GM18519 (cell line): ENCODE data around the gene USP22.

Experiments used
- ATAC-seq: cut with Tn5 transposase; IDR thresholded peaks from one replicate; pipeline ENCODE4 v1.9.1; 2021; ENCODE audit warnings: mild to moderate bottlenecking, moderate library complexity; ENCODE audit not compliant: unreplicated experiment, low FRiP score

The USP22 gene

DNA sequence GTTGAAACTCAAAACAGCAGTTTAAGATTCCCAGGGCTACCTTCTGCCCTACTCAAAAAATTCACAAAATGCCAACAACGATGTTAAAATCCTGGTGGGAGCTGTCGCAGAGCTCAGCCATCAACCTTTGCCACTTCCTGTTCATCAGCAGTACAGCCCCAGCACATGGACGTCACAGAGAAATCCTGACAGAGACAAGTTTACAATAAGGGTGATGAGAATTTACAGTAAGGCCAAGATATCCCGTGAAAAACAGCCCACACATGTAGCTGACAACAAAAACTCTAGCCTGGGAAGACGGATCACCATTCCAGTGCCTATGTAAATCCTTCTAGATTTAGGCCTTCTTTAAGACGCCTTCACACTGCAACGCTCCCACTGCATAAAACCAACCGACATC is 18.8 kb downstream of the USP22 start:
- ATAC-seq: no peak

DNA sequence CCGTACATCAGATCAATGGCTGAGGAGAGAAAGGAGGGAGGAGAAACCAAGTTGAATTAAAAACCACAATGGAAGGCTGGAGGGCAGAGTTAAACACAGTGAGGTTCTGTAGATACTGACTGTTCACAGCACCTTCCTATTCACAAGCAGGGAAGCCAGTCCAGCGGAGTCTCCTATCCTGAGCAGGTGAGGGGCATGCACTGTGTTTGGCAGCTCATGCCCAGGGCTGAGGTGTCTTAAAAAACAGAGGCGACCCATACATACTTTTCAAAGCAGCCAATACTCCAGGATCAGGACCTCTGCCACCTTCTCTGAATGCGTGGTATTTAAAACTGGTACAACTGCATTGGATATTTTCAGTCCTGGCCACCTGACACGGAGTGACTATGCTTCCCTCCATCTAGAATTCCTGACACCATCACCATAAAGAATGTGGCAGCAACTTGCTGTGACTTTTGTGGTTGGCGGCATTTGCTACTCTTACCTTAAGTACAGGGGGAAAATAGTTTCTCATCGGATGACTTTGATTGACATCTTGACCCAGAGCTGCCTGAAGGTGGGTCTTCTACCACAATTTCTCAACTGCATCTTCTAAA is 21.5 kb downstream of the USP22 start:
- ATAC-seq: no peak

DNA sequence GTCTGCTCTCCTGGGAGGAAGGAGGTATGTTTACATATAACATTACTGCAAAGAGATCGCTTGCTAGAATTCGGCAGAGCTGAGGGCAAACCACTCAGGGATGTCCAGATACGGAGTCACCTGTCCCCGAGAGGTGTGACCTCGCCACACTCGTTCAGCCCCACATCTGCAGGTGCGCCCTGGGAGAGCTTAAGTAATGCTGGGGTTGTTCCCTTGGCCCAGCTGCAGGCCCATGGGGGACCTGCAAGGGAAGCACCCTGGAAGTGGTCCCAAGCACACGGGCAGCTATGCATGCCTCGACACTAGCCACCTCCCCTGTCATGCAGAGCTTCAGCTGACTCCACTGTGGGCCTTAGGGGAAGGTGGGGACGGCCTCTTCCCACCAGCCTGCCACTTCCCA is 22.2 kb downstream of the USP22 start:
- no peak for ATAC-seq

DNA sequence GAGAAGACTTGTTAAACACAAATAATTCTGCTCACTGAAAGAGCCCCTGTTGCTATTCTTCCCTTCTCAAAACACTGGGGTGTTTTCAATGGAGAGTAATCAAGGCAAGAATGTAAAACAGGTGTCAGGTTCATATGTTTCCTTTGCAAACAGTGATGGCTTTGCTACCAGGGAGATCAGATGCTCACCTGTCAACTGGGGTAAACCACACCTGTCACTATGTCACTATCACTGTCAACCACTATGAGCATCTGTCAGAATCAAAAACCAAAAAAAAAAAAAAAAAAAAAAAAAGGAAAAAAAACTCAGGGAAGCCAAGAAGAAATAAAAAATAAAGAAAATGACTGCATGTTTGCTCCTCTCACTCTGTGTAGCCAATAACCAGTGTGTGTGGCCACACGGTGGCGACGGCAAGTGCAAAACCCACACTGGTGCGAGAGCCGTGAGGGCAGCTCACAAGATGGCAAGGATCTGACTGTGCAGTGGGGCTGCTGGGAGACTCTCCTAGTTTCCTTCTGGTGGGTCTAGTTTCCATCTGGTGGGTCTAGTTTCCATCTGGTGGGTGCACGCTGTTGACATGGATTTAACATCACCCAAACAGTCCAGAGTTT is 22.7 kb downstream of the USP22 start:
- peak; percentile 56 for ATAC-seq

DNA sequence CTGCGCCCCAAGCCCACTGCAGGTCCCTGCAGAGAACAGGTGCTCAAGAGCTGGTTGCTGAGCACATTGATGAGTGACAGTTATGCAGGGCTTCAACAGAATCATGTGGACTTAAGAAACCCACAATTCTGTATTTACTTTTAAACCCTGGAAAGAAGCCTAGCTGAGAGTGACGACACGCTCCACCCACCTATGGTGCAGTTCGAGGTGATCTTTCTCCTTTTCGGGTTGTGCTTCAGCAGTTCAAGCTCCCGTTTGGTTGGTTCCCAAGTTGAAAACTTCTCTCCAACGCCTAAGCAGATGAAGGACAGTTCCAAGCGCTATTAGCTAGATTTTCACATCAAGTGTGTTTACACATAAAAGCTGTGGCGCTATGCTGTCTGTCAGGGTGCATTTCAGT is 23.9 kb downstream of the USP22 start:
- ATAC-seq: no peak

DNA sequence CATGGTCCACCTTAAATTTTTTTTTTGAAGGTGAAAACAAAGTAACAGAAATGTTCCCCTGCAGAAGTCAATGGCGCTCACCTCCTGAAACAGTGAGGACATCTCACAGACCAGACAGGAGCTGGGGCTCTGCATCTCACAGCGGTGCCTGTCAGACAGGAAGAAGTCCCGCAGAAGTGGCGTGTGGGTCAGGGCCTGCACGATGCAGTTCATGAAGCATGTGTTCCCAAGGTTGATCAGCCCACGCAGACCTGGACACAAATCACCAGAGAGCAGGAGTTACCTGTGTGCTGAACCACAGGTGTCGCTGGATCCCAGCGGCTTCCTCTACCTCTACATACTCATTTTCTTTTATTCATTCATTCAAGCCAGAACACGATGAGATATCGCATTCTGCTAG is 24.9 kb downstream of the USP22 start:
- no peak for ATAC-seq

DNA sequence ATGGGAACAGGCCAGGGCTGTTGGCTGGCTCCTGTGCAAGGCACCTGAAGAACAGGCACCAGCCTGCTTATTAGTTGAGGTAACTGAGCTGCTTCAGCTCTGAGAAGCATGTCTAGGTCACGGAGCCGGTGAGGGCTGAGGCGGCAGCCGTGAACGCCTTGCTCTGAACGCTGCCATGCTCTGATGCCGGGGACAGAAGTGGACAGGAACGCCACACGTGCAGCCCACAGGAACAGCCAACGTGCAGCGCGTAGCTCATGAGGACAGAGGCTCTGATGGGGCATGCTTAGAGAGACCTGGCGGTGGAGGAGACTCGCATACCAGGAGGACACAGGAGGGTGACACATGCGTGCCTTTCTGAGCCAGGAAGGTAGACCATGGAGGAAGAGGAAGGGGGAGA is 25.6 kb downstream of the USP22 start:
- ATAC-seq: no peak

DNA sequence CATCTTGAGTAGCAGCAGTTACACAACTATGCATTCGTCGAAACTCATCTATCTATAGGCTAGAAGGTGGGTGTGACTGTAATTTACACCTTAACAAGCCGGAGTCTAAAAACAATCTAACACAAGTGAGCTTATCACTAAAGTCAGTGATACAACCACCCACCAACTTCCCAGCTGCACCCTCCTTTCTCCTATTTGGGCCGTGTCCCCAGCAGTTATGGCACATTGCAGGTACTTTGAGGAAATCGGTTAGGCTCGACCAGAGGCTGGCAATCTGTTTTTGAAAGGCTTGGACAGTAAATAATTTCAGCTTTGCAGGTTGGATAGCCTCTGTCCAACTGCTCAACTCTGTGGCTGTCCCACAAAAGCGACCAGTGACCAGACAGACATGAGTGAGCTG is 26.0 kb downstream of the USP22 start:
- ATAC-seq: no peak

DNA sequence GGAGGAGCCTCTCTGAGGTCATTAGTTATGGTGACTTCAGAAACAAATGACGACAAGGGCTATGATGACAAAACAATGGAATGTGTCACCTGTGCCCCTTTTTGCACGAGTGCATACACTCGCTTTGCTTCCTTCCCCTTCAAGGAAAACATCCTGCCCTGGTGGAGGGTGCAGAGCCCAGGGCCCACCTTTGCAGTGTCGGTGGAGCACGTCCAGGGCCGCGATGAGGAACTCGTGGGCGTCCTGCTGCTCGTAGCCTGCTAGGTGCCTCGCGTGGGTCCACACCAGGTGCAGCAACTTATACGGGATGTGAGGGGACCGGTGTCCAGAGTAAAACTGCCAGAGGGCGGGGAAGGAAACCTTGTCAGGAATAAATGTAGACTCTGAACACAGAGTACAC is 27.2 kb downstream of the USP22 start:
- no peak for ATAC-seq

DNA sequence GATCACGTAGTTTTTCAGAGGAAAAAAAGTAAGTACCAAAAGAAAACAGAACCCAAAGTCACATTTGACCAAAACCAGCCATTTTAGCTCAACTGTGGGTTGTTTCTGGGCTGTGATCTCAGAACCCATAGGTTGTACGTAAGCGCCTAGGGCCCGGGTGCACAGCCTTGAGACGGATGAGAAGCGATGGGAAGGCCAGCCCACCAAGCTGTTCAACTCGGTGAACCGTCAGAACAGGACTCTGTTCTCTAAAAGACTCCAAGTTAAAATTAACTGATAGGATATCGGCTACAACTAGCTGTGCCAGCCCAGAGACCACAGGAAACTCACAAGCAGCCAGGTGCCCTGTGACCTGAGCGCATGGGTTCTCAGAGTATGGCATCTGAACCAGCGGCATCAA is 28.3 kb downstream of the USP22 start:
- no peak for ATAC-seq

DNA sequence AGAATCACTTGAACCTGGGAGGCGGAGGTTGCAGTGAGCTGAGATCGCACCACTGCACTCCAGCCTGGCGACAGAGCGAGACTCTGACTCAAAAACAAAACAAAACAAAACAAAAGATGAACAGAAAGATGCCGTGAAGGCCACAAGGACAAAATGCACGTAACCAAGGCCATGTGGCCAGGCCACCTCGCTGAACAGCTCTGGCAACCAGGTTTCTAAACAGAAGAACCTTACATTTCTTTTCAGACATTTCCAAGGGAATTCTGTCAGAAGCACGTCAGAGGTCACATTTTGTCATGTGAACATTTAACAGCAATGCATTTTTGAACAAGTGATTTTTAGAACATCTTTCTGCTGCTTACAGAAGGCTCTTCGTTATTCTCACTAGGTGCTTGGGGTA is 28.8 kb downstream of the USP22 start:
- no peak for ATAC-seq

DNA sequence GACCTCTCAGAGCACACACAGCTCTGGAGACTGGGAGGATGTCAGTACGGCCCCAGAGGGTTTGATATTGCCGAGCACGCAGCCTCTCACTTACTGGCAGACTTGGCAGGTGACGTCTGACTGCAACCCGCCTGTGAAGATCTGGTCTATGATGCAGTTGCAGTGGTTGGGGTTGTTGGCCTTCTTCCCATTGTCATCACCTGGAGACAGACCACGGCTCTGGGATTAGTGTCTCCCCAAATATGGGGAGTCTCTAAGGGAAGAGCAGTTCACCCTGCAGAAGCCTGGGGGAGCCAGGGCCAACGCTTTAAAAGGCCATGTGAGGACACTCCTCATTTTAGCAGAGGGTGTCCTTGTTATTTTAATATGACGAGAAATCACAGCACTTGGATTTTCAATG is 30.1 kb downstream of the USP22 start:
- no peak for ATAC-seq

DNA sequence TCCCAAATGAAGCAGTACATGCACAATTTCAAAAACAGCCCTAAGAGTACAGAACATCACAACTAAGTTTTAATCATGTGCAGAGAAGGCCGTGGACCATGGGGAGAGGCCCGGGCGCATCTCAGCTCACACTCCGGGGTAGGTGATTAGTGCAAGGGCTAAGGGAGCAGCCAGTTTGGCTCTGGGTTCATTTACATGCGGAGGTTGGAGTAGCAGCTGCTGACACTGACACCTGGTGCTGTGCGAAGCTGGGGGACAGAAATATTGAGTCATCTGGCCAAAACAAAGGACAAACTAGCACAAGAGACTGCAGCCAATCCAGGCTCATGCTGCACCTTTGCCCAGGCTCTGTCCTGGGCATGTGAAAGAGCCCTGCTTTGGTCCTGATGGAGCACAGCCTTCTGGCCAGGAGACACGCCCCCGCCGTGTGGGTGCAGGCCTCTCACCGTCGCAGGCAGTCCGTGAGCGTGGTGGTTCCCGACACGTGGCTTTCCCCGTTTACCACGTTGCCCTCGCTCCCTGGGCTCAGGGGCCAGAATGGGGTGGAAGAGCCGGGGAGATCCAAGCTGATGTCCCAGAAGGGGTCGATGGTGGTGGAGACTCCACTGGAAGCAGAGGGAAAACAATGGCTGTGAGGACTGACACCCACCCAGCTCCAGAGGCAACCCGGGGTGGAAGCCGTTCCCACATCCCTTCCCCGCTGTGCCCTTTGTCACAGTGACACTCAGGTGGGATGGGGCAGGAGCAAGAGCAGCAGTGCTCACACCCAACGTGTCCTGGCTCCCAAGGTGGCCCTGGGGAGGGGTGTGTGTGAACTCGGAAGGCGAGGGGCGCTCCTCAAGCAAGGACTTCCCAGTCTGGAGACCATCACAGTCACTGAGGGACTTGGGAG is 31.9 kb downstream of the USP22 start:
- ATAC-seq: no peak

DNA sequence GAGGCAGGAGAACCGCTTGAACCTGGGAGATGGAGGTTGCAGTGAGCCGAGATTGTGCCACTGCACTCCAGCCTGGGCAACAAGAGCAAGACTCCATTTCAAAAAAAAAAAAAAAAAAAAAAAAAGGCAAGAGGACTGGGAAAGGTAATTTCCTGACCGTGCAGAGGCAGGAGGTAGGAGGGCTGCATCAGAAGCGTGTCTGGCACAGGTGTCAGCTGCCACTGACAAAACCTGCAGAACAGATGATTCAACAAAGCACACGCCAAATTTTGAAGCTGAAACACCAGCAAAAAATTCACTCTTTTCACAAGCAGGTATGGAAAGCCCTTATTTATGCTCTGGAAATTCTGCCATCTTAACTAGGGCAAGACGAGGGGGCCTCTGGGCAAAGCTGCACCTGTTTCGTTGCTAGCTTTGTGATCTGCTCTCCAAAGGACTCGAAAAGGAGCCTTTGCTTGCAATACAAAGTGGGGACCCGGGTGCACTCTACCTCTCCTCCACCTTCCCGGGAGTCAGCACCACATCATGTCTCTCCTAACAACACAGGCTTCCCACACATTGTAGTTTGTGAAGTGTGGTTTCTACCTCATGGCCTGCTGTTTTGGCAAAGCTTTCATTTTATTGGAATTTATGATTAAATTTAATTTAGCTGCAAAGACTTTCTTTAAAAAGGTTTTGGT is 33.7 kb downstream of the USP22 start:
- ATAC-seq: no peak

DNA sequence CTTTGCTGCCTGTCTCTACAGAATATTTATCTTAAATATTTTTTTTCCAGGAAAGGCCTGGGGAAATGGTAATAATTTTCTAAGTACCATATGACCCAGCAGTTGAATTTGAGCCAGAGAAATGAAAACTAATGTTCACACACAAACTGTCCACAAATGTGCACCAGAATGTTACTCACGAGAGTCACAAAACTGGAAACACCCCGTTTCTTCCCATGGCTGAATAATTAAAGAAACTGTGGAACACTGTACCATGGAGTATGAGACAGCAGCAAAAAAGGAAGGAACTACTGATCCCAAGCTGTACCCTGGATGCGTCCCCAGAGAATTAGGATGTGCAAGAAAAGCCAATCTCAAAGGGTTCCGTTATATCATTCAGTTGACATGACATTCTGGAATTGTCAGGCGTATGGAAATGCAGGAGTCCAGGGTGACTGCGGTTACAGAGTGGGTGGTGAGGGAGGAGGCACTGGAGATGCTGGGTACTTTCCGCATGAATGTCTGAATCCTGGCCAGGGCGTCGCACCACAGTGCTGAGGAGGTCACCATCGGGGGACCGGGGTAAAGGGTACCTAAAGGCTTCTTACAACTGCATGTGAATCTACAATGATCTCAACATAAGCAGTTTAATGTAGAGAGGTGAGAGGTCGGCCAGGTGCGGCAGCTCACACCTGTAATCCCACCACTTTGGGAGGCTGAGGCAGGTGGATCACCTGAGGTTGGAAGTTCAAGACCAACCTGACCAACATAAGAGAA is 34.5 kb downstream of the USP22 start:
- no peak for ATAC-seq

DNA sequence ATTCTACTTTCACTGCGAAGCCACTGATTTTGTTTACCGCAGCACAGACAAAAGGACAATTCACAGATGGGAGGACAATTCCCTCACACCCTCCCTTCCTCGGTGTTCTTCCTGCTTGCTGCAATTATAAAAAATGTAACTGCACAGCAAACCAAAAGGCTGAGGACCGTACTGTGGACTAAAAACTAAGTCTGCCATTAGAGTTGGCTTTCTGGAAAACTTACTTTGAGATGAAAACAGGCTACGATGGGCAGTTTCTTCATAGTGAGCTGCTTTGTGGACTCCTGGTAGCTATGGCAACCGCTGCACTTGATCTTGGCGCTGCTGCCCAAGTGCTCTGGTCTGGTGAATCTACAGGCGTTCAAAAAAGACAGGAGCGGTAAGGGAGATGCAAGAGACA is 35.2 kb downstream of the USP22 start:
- ATAC-seq: no peak

DNA sequence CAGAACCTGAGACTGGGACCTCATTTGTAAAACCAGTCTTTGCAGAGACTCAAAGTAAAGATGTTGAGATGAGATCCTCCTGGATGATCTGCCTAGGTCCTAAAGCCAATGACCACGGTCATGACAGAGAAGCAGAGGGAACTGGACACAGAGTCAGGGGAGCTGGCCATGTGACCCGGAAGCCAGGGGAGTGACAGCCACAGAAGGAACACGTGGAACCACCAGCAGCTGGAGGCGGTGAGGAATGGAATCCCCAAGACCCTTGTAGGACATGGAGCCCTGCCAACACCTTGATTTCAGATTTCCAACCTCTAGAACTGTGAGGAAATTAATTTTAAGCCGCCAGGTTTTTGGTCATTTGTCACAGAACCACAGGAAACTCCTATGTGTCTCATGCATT is 37.0 kb downstream of the USP22 start:
- no peak for ATAC-seq

DNA sequence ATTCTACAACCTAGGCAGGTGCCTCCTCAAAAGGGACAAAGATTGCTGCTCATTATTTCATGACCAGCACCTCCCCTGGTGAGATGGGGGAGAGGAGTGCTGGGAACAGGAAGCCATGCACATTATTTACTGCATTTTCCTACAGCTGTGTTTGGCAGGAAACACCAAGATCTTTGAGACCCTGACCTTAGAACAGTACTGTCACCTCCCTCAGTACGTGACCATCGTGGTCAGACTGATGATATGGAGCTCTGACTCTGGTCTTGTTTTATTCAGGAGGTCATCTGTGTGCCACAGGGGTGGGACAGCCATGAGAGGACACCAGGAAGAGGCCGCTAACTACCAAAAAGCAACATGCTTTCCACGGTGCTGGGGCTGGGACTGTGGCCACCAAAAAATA is 37.4 kb downstream of the USP22 start:
- ATAC-seq: no peak

DNA sequence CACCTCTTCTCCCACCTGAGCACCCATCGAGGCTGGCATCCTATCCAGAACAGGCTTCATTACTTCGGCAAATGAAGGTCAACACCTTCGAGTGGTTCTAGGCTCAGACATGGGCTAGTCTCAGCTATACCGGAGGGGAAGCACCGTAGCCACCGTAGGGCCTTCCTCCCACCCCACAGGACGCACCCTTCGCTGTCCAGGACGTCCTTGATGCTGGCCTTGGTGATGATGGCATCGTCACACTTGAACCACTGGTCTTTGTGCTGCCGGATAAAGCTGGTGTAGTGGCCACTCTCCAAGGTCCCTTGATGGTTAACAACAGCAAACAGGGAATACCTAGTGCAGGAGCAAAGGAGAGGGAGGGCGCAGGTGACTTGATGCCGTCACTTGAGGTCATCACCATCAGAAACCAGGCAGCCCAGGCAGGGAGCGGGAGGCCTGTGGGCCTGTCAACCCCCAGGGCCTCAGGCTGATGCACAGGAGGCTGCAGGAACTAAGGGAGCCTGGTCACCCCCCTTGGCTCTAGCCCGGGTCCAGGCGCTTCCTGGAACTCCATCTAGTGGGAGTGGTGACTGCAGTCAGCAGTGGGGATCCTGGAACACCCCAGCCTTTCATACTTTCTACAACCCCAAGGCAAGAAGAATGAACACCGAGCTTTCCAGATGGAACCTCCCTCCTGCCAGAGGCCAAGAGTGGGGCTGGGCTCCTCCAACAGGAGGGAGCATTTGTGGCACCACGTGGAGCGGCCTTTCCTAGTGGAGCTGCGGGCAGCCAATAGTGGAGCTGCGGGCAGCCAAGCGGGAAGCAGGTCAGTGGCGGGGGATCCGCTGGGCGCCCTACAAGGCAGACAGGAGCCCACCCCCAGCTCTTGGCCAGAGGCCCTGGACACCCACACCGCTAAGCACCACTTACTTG is 38.5 kb downstream of the USP22 start:
- ATAC-seq: no peak
